NT2/D1 (cell line): ENCODE data around the gene TCERG1L.

ENCODE experiments used
- DNase-seq: peaks from one replicate; pipeline ENCODE4 v3.0.0-alpha.2; 2011; ENCODE audit warnings: low read depth, low spot score
- H3K27me3 ChIP-seq: 2 replicates; pipeline ENCODE4 v1.6.0; 2011; ENCODE audit warnings: mild to moderate bottlenecking; ENCODE audit not compliant: insufficient read length, insufficient read depth
- H3K36me3 ChIP-seq: 2 replicates; pipeline ENCODE4 v1.6.1; 2011; ENCODE audit warnings: mild to moderate bottlenecking, low read length, mixed read lengths; ENCODE audit not compliant: insufficient read depth, insufficient read length
- H3K4me1 ChIP-seq: 2 replicates; pipeline ENCODE4 v1.5.1; 2011; ENCODE audit not compliant: insufficient read depth, insufficient read length
- H3K4me3 ChIP-seq: 2 replicates; pipeline ENCODE4 v1.5.1; 2011; ENCODE audit warnings: low read depth; ENCODE audit not compliant: insufficient read length
- H3K9ac ChIP-seq: 2 replicates; pipeline ENCODE4 v1.6.0; 2011; ENCODE audit warnings: low read depth; ENCODE audit not compliant: insufficient read length
- H3K9me3 ChIP-seq: 2 replicates; pipeline ENCODE4 v1.5.1; 2011; ENCODE audit warnings: mild to moderate bottlenecking, low read length; ENCODE audit not compliant: insufficient read depth
- SUZ12 ChIP-seq: IDR thresholded peaks from 2 replicates; pipeline ENCODE4 v1.6.1; 2011; ENCODE audit not compliant: insufficient read length, insufficient read depth; ENCODE audit errors: extremely low read depth
- YY1 ChIP-seq: IDR thresholded peaks from 2 replicates; pipeline ENCODE4 v1.6.1; 2011; ENCODE audit not compliant: insufficient read length, insufficient read depth
- ZNF274 ChIP-seq: IDR thresholded peaks from 2 replicates; pipeline ENCODE4 v1.6.1; 2011; ENCODE audit warnings: mild to moderate bottlenecking, low read depth, low read length

Gene TCERG1L

DNA sequence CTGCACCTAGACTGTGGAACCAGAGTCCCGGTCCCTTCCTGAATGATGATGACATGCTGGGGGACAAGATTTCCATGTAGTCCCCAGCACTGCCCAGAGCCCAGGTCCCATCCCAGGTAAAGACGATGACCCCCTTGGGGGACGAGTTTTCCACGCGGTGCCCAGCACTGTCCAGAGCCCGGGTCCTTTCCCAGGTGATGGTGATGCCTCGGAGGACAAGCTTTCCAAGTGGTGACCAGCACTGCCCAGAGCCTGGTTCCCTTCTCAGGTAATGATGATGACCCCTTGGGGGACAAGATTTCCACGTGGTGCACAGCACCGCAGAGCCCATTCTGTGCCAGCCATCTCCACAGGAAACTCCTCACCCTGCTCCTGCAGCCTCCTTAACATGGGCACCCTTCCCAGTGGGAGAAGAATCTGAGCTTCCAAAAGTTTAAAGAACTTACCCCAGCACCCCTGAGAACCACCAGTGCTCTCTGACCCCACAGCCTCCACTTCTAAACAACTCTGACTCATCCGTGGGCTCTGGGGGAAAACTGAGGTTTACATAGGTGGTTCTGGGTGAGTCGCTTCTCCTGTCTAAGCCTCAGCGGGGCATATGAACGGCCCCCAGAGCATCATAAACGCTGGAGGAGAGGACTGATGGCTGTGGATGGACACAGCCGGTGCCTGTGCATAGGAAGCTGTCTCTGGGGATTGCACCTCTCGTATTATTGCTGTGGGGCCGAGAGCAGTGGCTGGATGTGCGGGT is 233.2 kb downstream of the TCERG1L start:
- peaks cover 6% of the 10 kb centered on the region for H3K4me1 ChIP-seq
- H3K27me3 ChIP-seq: no peaks in the 10 kb centered on the region
- no peaks in the 10 kb centered on the region for H3K9me3 ChIP-seq
- H3K9ac ChIP-seq: no peak overlapping the region
- no peak for DNase-seq
- H3K36me3 ChIP-seq: no peaks in the 10 kb centered on the region
- no peak overlapping the region for H3K4me3 ChIP-seq
- TF ChIP-seq ZNF274: no peak
- TF ChIP-seq YY1: no peak
- no peak for TF ChIP-seq SUZ12

DNA sequence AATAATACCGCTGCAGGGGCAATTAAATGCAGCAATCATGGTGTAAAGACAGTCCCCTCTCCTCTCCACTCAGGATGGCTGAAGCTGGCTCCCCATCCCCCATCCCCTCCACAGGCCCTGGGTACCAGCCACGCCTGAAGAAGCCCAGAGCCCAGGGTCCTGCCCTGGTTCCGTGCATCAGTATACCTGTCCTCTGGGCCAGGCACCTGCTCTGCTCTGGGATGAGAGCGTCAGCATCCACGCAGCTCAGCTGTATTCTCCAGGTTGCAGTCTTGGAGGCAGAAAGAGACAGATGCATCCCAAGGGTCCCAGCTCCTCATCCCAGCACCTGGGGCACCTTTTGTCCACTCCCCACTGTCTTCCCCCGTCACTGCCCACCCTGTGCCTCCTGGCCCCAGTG is 233.8 kb downstream of the TCERG1L start:
- Histone ChIP-seq H3K4me3 (no peak overlapping the region), H3K9me3 (no peaks in the 10 kb centered on the region), H3K27me3 (no peaks in the 10 kb centered on the region), H3K4me1 (peaks cover 6% of the 10 kb centered on the region), H3K36me3 (no peaks in the 10 kb centered on the region), H3K9ac (no peak overlapping the region)
- DNase-seq: no peak
- no peak for TF ChIP-seq YY1
- TF ChIP-seq ZNF274: no peak
- TF ChIP-seq SUZ12: no peak

DNA sequence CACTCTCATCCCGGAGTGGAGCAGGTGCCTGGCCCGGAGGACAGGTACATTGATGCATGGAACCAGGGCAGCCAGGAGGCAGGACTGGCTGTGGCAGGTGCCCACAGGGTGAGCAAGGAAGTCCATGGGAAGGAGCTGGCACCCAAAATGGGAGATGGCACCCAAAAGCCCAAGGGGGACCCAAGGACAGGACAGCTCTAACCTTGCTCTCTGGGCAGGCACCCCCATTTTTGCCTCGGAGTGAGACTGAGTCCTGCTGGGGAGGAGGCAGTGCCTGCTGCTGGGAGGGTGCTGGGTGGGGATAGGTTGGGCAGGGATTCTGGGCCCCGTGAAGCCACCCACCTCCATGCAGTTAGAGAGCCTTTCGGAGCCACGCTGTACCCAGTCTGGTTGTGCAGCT is 234.5 kb downstream of the TCERG1L start:
- no peak for DNase-seq
- Histone ChIP-seq H3K4me3 (no peak overlapping the region), H3K9ac (no peak overlapping the region), H3K9me3 (no peaks in the 10 kb centered on the region), H3K36me3 (no peaks in the 10 kb centered on the region), H3K4me1 (peaks cover 6% of the 10 kb centered on the region), H3K27me3 (no peaks in the 10 kb centered on the region)
- TF ChIP-seq YY1 (no peak), ZNF274 (no peak), SUZ12 (no peak)

DNA sequence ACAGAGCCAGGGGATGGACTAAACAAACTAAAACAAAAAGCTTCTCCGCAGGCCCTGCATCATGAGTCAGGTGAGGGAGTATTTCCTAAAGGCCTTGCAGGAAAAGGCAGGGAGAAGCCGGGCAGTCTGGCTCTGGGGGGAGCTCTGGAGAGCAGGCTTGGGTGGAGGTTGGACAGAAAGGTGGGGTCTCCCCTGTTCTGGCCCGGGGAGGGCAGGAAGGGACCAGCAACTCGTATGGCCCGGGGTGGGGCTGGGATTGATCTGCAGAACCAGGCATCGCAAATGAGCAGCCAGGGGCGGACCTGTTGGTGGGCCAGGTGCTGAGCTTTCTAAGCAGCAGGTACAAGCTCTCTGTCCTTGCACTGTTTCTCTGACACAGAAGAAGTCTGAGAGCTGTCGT is 235.2 kb downstream of the TCERG1L start:
- Histone ChIP-seq H3K36me3 (no peaks in the 10 kb centered on the region), H3K27me3 (no peaks in the 10 kb centered on the region), H3K9me3 (no peaks in the 10 kb centered on the region), H3K4me1 (peaks cover 6% of the 10 kb centered on the region), H3K4me3 (no peak overlapping the region), H3K9ac (no peak overlapping the region)
- no peak for DNase-seq
- TF ChIP-seq SUZ12: no peak

DNA sequence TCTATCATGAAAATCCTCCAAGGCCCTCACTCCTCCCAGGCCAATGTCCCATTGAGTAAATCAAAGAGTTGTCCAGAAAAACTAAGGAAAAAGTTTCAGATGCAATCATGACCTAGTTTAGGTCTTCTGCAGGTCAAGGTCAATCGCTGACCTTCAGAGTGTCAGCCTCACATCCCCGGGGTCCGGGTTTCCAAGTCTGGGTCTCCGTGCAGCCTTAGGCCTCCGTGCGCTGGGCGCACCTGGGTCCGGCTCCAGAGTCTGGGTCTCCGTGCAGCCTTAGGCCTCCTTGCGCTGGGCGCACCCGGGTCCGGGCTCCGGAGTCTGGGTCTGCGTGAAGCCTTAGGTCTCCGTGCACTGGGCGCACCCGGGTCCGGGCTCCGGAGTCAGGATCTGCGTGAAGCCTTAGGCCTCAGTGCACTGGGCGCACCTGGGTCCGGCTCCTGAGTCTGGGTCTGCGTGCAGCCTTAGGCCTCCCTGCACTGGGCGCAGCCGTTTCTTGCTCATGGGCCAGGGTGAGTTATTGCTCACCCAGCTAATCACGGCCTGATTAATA is 236.2 kb downstream of the TCERG1L start:
- TF ChIP-seq ZNF274 (no peak), SUZ12 (no peak), YY1 (no peak)
- Histone ChIP-seq H3K4me3 (no peak overlapping the region), H3K9ac (no peak overlapping the region), H3K4me1 (peaks cover 6% of the 10 kb centered on the region), H3K9me3 (no peaks in the 10 kb centered on the region), H3K36me3 (no peaks in the 10 kb centered on the region), H3K27me3 (no peaks in the 10 kb centered on the region)
- no peak for DNase-seq

DNA sequence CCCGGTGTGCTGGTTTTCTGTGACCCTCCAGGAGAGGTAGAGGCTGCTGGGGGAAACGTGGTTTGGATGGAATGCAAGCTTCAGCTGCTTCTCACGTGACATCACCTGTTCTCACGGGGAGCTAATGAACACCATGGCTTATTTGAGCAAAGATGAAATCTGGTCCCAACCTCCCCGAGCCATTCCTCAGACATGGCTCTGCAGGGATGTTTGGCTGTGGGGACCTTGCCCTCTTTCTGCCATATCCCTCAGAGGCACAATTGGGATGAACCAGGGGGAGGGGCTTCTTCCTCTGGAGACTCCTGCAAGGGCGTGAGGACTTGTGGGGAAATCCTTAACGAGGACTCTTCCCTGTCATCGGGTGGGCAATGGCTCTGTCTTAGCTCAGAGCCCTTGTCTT is 236.8 kb downstream of the TCERG1L start:
- no peaks in the 10 kb centered on the region for H3K9me3 ChIP-seq
- no peak for DNase-seq
- no peaks in the 10 kb centered on the region for H3K36me3 ChIP-seq
- no peaks in the 10 kb centered on the region for H3K27me3 ChIP-seq
- H3K4me3 ChIP-seq: no peak overlapping the region
- TF ChIP-seq ZNF274 (no peak), YY1 (no peak), SUZ12 (no peak)
- H3K9ac ChIP-seq: no peak overlapping the region
- H3K4me1 ChIP-seq: peaks cover 6% of the 10 kb centered on the region

DNA sequence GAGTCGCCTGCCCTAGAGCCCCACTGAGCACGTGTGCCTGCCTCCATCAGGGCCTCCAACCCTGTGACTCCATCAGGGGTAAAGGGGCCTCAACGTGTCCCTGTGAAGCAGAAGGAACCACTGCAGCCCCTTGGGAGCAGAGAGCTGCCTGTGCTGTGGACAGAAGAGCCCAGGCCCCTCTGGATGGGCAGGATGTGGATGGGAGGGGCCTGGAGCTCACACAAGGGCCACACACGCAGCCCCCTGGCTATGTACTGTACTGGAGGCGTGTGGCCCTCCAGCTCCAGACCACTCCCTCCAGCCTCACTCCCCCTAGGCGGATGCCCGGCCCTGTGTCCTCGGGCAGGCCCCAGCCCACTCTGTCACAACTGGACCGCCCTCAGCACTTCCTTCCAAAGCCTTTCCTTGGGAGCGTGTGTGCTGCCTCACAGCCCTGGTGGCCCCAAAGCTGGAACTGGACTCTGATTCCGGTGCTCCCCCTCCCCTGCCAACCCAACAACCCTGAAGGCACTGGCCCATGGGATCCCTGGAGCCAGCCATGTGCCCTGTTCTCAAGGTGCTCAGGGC is 238.0 kb downstream of the TCERG1L start:
- peaks cover 6% of the 10 kb centered on the region for H3K4me1 ChIP-seq
- no peaks in the 10 kb centered on the region for H3K9me3 ChIP-seq
- H3K9ac ChIP-seq: no peak overlapping the region
- H3K4me3 ChIP-seq: no peak overlapping the region
- DNase-seq: no peak
- no peaks in the 10 kb centered on the region for H3K36me3 ChIP-seq
- TF ChIP-seq ZNF274 (no peak), YY1 (no peak), SUZ12 (no peak)
- no peaks in the 10 kb centered on the region for H3K27me3 ChIP-seq
